Adrenal gland (tissue), 5 donors: ENCODE data around the gene CCSER1.

Experiments
- CTCF ChIP-seq, 6 experiments: fragments of 450-650 bp in 4 of 6; fragments of 200-600 bp in 2 of 6; sonication (generic) in 1 of 6; IDR thresholded peaks; 1 replicate in 5 of 6; 2 replicates in 1 of 6; pipeline versions ENCODE4 v1.5.1 to v1.8.0; 2016 to 2021; ENCODE audit warnings: antibody characterized with exemption in 6 of 6, mild to moderate bottlenecking in 2 of 6, moderate library complexity in 1 of 6
- POLR2A ChIP-seq, 2 donors: fragments of 450-650 bp; IDR thresholded peaks; one replicate each; pipeline ENCODE4 v1.6.1; 2017; ENCODE audit warnings: antibody characterized with exemption in 2 of 2, mild to moderate bottlenecking in 2 of 2, moderate library complexity in 1 of 2
- donor health status: DM: no; HTN: no; CAD: no.

GRCh38 chr4:91170768-91171167 lies 1043.6 kb downstream of the CCSER1 start:
- TF ChIP-seq CTCF (IDR thresholded peaks at IDR 0.05): no peak
- no peak for TF ChIP-seq POLR2A (IDR thresholded peaks at IDR 0.05)
